GM18502 (cell line): Measurements from ENCODE around the gene IL12A.

Experiments
- ATAC-seq: cut with Tn5 transposase; IDR thresholded peaks from one replicate; pipeline ENCODE4 v1.9.1; 2021; ENCODE audit warnings: mild to moderate bottlenecking; ENCODE audit not compliant: unreplicated experiment, poor library complexity

The IL12A gene

GRCh38 chr3:159988617-159989271, at the start of gene IL12A:
IL12A (plus strand) TSS chr3:159988835.
- peak; percentile 95 for ATAC-seq

DNA sequence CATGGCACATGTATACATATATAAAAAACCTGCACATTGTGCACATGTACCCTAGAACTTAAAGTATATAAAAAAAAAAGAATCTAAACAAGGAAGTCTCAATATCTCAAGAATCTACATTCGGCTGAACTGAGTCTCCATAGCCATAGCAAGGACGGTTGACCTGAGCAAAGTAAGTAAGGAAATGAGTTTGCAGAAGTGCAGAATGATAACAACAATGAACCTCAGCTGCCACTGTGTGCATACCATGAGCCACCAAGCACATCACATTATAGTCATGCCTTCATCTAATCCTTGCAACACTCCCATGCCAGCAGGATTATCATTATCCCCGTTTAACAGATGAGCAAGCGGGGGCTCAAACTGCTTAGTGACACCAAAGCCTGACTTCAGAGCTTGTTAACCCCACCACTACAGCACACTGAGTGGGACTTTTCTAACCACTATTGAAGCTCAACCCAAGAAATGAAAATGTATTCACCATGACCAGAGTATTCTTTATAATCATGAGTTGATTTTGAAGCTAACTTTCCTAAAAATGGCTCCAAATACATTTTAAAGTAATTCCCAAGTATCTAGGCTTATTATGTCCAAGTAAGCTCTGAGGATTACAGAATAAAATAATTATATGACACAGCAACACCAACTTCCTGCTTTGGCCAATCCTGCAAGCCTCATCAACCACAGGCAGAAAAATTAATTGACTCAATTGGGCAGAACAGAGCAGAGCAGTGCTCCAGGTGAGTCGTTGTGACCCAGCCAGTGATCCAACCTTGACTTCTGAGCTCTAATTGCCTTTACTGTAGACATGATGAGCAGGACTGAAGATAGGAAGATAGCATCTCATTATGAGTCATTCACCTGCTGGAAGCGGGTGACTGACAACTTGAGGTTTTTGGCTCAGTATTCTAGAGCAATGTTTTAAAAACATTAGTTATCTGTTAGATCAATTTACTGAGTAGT, 47.3 kb upstream of the IL12A start:
- peak; percentile 89 for ATAC-seq

- no peak for ATAC-seq
Observed at GRCh38 chr3:159944781-159945180, 43.9 kb upstream of the IL12A start.

DNA sequence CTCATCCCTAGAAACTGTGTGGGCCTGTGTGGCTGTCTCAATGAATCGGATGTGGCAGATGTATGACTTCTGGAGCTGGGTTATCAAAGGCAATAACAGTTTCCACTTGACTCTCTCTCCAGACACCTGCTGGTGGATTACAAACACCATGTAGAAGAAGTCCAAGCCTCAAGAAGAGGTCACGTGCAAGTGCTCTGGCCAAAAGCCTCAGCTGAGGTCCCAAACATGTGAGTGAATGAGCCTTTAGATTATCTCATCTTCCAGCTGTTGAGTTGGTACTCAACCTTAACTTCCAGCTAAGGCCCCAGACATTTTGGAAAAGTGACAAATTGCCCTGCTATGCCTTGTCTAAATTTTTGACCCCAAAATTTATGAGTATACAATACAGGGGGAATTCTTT, 42.7 kb upstream of the IL12A start:
- no peak for ATAC-seq

GRCh38 chr3:159947220-159947619, 41.4 kb upstream of the IL12A start:
- ATAC-seq = no peak

DNA sequence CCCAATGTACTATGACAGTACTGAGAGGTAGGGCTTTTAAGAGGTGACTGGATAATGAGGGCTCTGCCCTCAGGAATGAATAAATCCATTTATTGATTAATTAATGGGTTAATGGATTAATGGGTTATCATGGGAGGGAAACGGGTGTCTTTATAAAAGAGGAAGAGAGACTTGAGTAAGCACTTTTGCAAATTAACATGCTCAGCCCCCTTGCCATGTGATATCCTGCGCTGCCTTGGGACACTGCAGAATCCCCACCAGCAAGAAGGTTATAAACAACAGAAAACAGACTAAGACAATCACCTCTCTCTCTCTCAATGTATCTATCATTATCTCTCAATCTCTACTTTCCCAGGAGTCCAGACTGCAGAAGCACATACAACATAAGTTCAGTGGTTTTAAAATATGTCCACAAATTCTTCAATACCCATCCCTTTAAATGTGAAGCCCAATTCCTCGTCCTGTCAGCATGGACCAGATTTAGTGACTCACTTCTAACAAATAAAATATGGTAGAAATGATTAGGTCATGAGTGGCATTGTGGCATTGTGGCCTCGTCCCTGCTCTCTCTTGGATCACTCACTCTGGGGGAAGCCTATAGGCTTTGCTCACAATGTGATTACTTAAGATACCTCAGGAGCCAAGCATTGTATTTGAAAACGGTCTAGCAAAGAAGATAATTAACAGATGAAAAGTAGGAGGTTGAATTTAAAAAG, 40.0 kb upstream of the IL12A start:
- no peak for ATAC-seq

DNA sequence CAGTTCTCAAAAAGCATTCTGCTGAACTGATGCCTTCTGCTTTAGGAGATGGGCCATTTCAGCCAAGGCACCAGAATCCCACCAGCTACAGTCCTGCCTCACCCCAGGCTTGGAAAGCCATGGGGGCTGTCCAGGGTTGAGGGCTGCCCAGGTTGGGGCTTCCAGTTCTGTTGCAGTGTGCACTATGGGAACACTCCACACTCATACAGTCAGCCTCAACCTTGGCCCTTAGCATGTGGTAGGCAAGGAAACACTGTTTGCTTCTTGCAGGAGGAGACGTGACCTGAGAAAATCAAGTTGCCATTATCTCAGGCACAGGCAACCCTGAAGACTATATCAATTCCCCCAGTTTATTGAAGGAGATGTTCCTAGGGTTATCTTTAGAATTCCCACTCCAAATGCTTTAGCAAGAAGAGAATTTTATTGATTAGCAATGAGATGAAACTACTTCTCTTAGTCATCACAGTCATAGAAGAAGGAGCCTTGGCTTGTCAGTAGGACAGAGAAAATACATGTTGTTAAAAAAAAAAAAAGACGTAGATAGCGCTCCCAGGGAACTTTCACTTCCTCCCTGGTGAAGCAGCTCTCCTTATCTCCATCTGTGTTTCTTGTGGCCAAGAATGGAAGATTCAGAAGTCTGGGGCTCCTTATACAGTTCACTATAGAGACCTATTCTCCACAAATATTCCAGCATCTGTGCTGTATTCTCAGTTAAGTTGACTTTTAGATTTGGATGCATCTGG, 38.3 kb upstream of the IL12A start:
- ATAC-seq = peak; percentile 90

GRCh38 chr3:159951540-159951939, 37.1 kb upstream of the IL12A start:
- ATAC-seq = no peak

- no peak for ATAC-seq
Observed at GRCh38 chr3:159953325-159954085, 35.1 kb upstream of the IL12A start.

- ATAC-seq = no peak
Observed at GRCh38 chr3:159960188-159961148, 28.2 kb upstream of the IL12A start.

GRCh38 chr3:159964166-159964973, 24.3 kb upstream of the IL12A start:
- peak; percentile 99 for ATAC-seq

DNA sequence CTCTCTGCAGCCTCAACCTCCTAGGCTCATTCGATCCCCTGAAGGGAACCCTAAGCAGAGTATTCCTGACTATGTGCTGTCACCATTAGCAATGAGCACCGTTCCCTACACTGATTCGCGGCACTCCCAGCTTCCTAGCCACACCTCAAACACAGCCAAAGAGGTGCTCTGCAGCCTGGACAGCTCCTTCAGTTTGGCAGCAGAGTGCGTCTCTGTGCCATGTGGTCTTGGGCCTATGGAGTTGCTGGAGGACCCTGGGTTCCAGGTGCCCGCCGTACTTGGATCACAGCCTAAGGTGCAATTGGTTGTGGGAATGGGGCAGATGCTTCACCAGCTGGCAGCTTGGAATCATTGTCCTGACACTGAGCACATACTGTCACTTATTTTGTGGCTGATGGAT, 17.3 kb upstream of the IL12A start:
- no peak for ATAC-seq

- ATAC-seq = no peak
Observed at GRCh38 chr3:159977295-159977694, 11.3 kb upstream of the IL12A start.

DNA sequence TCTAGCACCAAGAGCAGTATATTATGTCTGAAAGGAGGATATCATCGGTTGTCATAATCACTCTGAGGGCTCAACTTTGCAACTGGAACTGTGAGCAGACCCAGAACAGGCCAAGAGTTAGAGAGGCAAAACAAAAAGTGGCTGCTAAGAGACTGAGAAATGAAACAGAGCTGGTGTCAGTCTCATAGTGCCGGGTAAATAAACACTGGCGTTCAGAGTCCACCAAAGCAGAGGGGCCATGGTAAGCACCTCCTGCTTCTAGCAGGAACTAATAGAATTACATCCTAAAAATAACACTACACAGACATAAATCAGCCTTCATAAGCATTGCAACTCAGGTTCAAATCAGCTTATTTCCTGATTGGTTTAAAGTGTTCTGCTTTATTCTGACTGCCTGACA, 10.3 kb upstream of the IL12A start:
- ATAC-seq = peak; percentile 88

DNA sequence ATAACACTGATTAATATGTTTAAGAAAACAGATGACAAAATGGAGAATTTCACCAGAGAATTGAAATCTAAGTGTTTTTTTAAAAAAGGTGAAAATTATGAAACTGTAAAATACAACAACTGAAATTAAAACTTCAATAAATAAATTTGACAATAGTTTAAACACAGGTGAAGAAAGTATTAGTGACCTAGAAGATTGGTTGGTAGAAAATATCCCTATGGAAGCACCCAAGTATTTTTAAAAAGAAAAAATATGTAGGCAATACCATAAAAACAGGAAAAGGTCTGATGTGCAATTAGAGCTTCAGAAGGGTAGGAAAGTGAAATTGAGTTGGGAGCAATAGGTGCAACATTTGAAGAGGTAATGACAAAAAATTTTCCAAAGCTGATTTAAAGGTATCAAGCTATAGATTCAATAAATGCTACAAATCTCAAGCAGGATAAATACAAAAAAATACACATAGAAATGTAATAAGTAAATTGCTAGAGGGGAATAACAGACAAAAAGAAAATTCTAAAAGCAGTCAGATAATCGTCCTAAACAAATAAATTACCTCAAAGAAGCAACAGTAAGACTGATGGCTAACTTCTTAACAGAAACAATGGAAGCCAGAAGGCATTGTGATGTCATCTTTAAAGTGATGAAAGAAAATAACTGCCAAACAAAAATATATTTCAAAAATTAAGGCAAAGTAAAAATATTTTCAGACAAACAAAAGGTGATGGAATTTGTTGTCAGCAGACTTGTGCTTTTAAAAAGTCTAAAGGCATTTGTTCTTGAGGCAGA, 9.5 kb upstream of the IL12A start:
- ATAC-seq = no peak

GRCh38 chr3:159982442-159982974, 6.1 kb upstream of the IL12A start:
- no peak for ATAC-seq

GRCh38 chr3:159987291-159987711, 1.3 kb upstream of the IL12A start:
- no peak for ATAC-seq
